HCT116 (cell line): ENCODE results near the gene CORO2B. TPM values are rescaled to one million over a fixed set of nuclear protein-coding genes. Genes with fewer than 3 reads are reported as not detected.

Source experiments
- ATAC-seq: fragments of 200-7000 bp; cut with Tn5 transposase; 2 replicates; pipeline ENCODE4 v1.9.1; 2020; ENCODE audit warnings: mild to moderate bottlenecking, moderate library complexity
- BruUV-seq: library from RNA; stranded (reverse); fragments of 400-500 nt; replicated peaks from 2 replicates; lab custom pipeline; 2021; lab: Mats Ljungman, UMichigan
- CTCF ChIA-PET: fragments of 300-600 bp; sonication (Branson Sonifier 250); formaldehyde crosslinking; loops from one replicate; lab custom pipeline; 2021; ENCODE audit warnings: antibody characterized with exemption; lab: Charles Lee
- POLR2A ChIA-PET: fragments of 300-600, 350-600 bp; sonication (Branson Sonifier 250); formaldehyde crosslinking; loops from one replicate; lab custom pipeline; 2021; ENCODE audit warnings: antibody characterized with exemption; lab: Charles Lee
- RAD21 ChIA-PET, 2 experiments: fragments of 300-600 bp; sonication (Branson Sonifier 250); formaldehyde crosslinking; loops; one replicate each; lab custom pipeline; 2023; ENCODE audit warnings: low total read pairs in 2 of 2; ENCODE audit not compliant: uncharacterized antibody in 2 of 2, unreplicated experiment in 2 of 2, low non-redundant PET in 1 of 2; lab: Charles Lee
- DNase-seq: peaks from one replicate; pipeline ENCODE4 v3.0.0-alpha.2; 2010; ENCODE audit warnings: low read depth, low spot score
- H2AFZ ChIP-seq: fragments of 200-600 bp; shearing (Covaris generic), sonication (generic); 2 replicates; pipeline ENCODE4 v1.6.1; 2017; ENCODE audit warnings: low read depth, mixed run types, mixed read lengths, antibody characterized with exemption, low read length; ENCODE audit not compliant: poor library complexity, severe bottlenecking
- H3K27ac ChIP-seq: 2 replicates; pipeline ENCODE4 v1.5.1; 2012; ENCODE audit warnings: low read depth, low read length
- H3K27me3 ChIP-seq: fragments of 200-600 bp; sonication (generic); 2 replicates; pipeline ENCODE4 v1.6.1; 2016; ENCODE audit warnings: mixed run types, low read length, mixed read lengths; ENCODE audit not compliant: insufficient read depth
- H3K36me3 ChIP-seq, 2 experiments: fragments of 200-500 bp in 1 of 2; fragments of 200-600 bp in 1 of 2; sonication (Bioruptor generic) in 1 of 2; sonication (generic) in 1 of 2; 2 replicates each; pipeline versions ENCODE4 v1.5.1 to v1.6.1; 2014 to 2016; ENCODE audit warnings: low read length in 2 of 2, inconsistent platforms in 1 of 2, mixed read lengths in 1 of 2, mixed run types in 1 of 2; ENCODE audit not compliant: insufficient read depth in 2 of 2, control insufficient read depth in 1 of 2
- H3K4me1 ChIP-seq, 2 experiments: fragments of 200-600 bp in 1 of 2; sonication (generic) in 1 of 2; 2 replicates each; pipeline versions ENCODE4 v1.5.1 to v1.6.1; 2012 to 2017; ENCODE audit warnings: low read length in 2 of 2, inconsistent platforms in 1 of 2, mild to moderate bottlenecking in 1 of 2, mixed read lengths in 1 of 2, mixed run types in 1 of 2, moderate library complexity in 1 of 2; ENCODE audit not compliant: insufficient read depth in 2 of 2, control insufficient read depth in 1 of 2
- H3K4me2 ChIP-seq: fragments of 200-600 bp; sonication (generic); 2 replicates; pipeline ENCODE4 v1.6.1; 2017; ENCODE audit warnings: mixed run types, low read length, mixed read lengths
- H3K4me3 ChIP-seq, 2 experiments: fragments of 200-600 bp in 1 of 2; sonication (generic) in 1 of 2; replicated peaks in 1 of 2; 2 replicates each; pipeline ENCODE4 v1.5.1; 2011 to 2016; ENCODE audit warnings: low read length in 2 of 2, control low read depth in 1 of 2, low read depth in 1 of 2, mild to moderate bottlenecking in 1 of 2, mixed read lengths in 1 of 2, mixed run types in 1 of 2
- H3K79me2 ChIP-seq: fragments of 200-600 bp; sonication (generic); 2 replicates; pipeline ENCODE4 v1.6.1; 2017; ENCODE audit warnings: mild to moderate bottlenecking, mixed run types, low read length, moderate library complexity, mixed read lengths; ENCODE audit not compliant: insufficient read depth
- H3K9ac ChIP-seq: fragments of 200-600 bp; sonication (generic); 2 replicates; pipeline ENCODE4 v1.6.1; 2016; ENCODE audit warnings: low read length, mixed read lengths
- H3K9me2 ChIP-seq: fragments of 200-600 bp; sonication (generic), shearing (Covaris generic); 2 replicates; pipeline ENCODE4 v1.6.1; 2017; ENCODE audit warnings: mixed run types, mild to moderate bottlenecking, moderate library complexity; ENCODE audit not compliant: insufficient read depth
- H3K9me3 ChIP-seq, 2 experiments: fragments of 200-500 bp in 1 of 2; fragments of 200-600 bp in 1 of 2; sonication (Bioruptor generic) in 1 of 2; sonication (generic) in 1 of 2; 2 replicates each; pipeline ENCODE4 v1.6.1; 2014 to 2017; ENCODE audit warnings: low read length in 2 of 2, mixed read lengths in 2 of 2, inconsistent platforms in 1 of 2, low read depth in 1 of 2, mild to moderate bottlenecking in 1 of 2, mixed run types in 1 of 2, moderate library complexity in 1 of 2; ENCODE audit not compliant: control insufficient read depth in 1 of 2, insufficient read depth in 1 of 2
- H4K20me1 ChIP-seq: fragments of 200-600 bp; sonication (generic), shearing (Covaris generic); 2 replicates; pipeline ENCODE4 v1.6.1; 2017; ENCODE audit warnings: mixed run types, mild to moderate bottlenecking, moderate library complexity; ENCODE audit not compliant: insufficient read depth
- CEBPB ChIP-seq: IDR thresholded peaks from 2 replicates; pipeline ENCODE4 v1.6.1; 2012; ENCODE audit warnings: low read depth
- EGR1 ChIP-seq: IDR thresholded peaks from 2 replicates; pipeline ENCODE4 v1.6.1; 2012; ENCODE audit warnings: low read depth
- ELF1 ChIP-seq: IDR thresholded peaks from 2 replicates; pipeline ENCODE4 v1.6.1; 2012; ENCODE audit warnings: low read depth, borderline replicate concordance
- EZH2 ChIP-seq: fragments of 200-600 bp; sonication (generic); IDR thresholded peaks from 2 replicates; pipeline ENCODE4 v1.6.1; 2017; ENCODE audit warnings: antibody characterized with exemption, mixed run types
- EZH2phosphoT487 ChIP-seq: fragments of 200-600 bp; IDR thresholded peaks from 2 replicates; pipeline ENCODE4 v1.6.1; 2018; ENCODE audit warnings: antibody characterized with exemption, borderline replicate concordance
- FOSL1 ChIP-seq: IDR thresholded peaks from 2 replicates; pipeline ENCODE4 v1.6.1; 2012; ENCODE audit warnings: low read depth
- POLR2A ChIP-seq: IDR thresholded peaks from 2 replicates; pipeline ENCODE4 v1.7.0; 2011; ENCODE audit warnings: borderline replicate concordance; ENCODE audit not compliant: insufficient read depth, insufficient read length; ENCODE audit errors: extremely low read depth
- POLR2AphosphoS5 ChIP-seq: IDR thresholded peaks from 2 replicates; pipeline ENCODE4 v1.6.1; 2011; ENCODE audit warnings: mild to moderate bottlenecking, low read depth, low read length, moderate library complexity
- ZNF274 ChIP-seq: fragments of 200-500 bp; sonication (Bioruptor generic); IDR thresholded peaks from 2 replicates; pipeline ENCODE4 v1.6.1; 2014; ENCODE audit warnings: mild to moderate bottlenecking, low read depth, low read length, inconsistent platforms
- intact Hi-C: fragments of 100-400 bp; cut with micrococcal nuclease; formaldehyde crosslinking; loops from 2 replicates; pipeline ENCODE4 v1.10.0; 2022
- total RNA-seq: library from RNA; stranded (reverse); gene quantifications from one replicate; pipeline ENCODE4 v1.2.1, GENCODE V29; 2021; ENCODE audit not compliant: unreplicated experiment
- TF ChIP-seq, protein P1 (sequence below): IDR thresholded peaks from 2 replicates; pipeline ENCODE4 v1.6.1; 2011; ENCODE audit warnings: mild to moderate bottlenecking, low read length, moderate library complexity; ENCODE audit not compliant: insufficient replicate concordance; ENCODE audit errors: extremely low read depth

Gene CORO2B
- total RNA-seq, 1 experiment from 2014 or later = 2.8 TPM

DNA sequence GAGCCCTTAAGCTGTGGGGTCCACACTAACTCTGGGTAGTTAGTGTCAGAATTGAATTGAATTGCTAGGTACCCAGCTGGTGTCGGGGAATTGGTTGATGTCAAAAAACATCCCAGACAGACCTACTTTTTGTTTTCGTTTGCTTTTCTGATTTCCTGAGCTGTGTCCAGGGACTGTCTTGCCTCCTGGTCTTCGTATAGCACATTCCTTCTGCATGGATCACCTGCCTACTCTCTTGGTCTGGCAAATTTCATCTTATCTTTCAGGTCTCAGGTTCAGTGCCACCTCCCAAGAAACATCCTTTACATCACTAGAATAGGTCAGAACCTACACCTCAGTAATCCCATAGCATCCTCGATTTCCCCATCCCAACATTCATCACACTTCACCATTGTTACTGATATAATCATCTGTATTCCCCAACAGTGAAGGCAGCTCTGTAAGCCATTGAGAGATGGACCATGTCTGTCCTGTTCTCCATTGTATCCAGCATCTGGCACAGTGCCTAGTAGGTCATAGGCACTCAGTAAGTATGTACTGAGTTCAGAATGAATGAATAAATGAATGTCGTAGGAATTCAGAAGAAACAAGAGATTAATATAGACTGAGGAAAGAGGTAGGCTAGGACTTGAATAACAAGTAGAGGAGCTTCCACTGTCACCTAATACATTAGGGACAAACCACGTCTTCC lies 160.7 kb downstream of the CORO2B start (continued):
- TF ChIP-seq, protein P1, sequence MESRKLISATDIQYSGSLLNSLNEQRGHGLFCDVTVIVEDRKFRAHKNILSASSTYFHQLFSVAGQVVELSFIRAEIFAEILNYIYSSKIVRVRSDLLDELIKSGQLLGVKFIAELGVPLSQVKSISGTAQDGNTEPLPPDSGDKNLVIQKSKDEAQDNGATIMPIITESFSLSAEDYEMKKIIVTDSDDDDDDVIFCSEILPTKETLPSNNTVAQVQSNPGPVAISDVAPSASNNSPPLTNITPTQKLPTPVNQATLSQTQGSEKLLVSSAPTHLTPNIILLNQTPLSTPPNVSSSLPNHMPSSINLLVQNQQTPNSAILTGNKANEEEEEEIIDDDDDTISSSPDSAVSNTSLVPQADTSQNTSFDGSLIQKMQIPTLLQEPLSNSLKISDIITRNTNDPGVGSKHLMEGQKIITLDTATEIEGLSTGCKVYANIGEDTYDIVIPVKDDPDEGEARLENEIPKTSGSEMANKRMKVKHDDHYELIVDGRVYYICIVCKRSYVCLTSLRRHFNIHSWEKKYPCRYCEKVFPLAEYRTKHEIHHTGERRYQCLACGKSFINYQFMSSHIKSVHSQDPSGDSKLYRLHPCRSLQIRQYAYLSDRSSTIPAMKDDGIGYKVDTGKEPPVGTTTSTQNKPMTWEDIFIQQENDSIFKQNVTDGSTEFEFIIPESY = no peak
- TF ChIP-seq CEBPB (no peak), POLR2A (no peak), ELF1 (no peak), FOSL1 (no peak), EGR1 (no peak), ZNF274 (no peak), EZH2phosphoT487 (no peak), EZH2 (no peak)

DNA sequence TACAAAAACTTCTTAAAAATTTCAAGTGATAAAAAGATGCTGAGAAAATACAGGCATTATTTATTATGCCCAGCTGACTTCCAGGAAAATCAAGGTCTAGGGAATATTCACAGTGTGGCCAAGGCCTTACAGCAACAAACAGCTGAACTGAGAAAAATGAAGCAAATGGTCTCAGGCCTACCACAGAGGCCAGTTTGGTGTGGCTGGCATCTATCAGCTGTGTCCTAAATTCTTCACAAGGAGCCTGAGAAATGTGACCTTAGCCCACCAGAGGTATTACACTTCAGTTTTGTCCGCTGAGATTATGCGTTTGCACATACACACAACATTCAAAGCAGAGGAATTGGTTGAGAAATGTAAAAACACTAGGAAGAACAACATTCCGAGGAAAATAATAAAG lies 164.5 kb downstream of the CORO2B start:
- H4K20me1 ChIP-seq = no peaks in the 10 kb centered on the region
- RAD21 ChIA-PET = no interaction called here
- no peak overlapping the region for H2AFZ ChIP-seq
- CTCF ChIA-PET = no interaction called here
- no peak overlapping the region for H3K4me2 ChIP-seq
- H3K27me3 ChIP-seq = no peaks in the 10 kb centered on the region
- BruUV-seq = no TSS peak
- H3K36me3 ChIP-seq = no peaks in the 10 kb centered on the region
- TF ChIP-seq POLR2AphosphoS5 = no peak
- TF ChIP-seq, all 23 proteins: peak for 0
- no peak overlapping the region for H3K4me3 ChIP-seq
- H3K4me1 ChIP-seq = no peaks in the 10 kb centered on the region
- no peaks in the 10 kb centered on the region for H3K9me2 ChIP-seq
- no peak overlapping the region for H3K9ac ChIP-seq
- no peak overlapping the region for H3K27ac ChIP-seq
- H3K9me3 ChIP-seq = no peaks in the 10 kb centered on the region
- no peaks in the 10 kb centered on the region for H3K79me2 ChIP-seq
- intact Hi-C loops = no loop called here
- POLR2A ChIA-PET = no interaction called here
- DNase-seq (no peak), ATAC-seq (no peak)
